WTC11 (cell line): ENCODE results near the gene CRAMP1. TPM values are rescaled to one million over a fixed set of nuclear protein-coding genes. Genes with fewer than 3 reads are reported as not detected.

Source experiments
- ATAC-seq: fragments of 200-7000 bp; cut with Tn5 transposase; 2 replicates; pipeline ENCODE4 v1.10.0; 2021; ENCODE audit warnings: mild to moderate bottlenecking, moderate library complexity
- CTCF ChIA-PET: fragments of 300-600 bp; sonication (Branson Sonifier 250); formaldehyde crosslinking; loops from one replicate; lab custom pipeline; 2021; ENCODE audit warnings: antibody characterized with exemption; lab: Charles Lee
- POLR2A ChIA-PET: fragments of 350-600 bp; sonication (Branson Sonifier 250); formaldehyde crosslinking; loops from one replicate; lab custom pipeline; 2021; ENCODE audit warnings: antibody characterized with exemption; lab: Charles Lee
- DNase-seq: peaks from one replicate; pipeline ENCODE4 v3.0.0; 2021; ENCODE audit warnings: low spot score
- H3K27ac Mint-ChIP-seq: 2 replicates; pipeline ENCODE4 v1.8.0; 2021; ENCODE audit warnings: mixed read lengths
- H3K27me3 Mint-ChIP-seq: 2 replicates; pipeline ENCODE4 v1.8.0; 2021; ENCODE audit warnings: low read depth, mild to moderate bottlenecking, moderate library complexity, mixed read lengths
- H3K36me3 Mint-ChIP-seq: 2 replicates; pipeline ENCODE4 v1.8.0; 2021; ENCODE audit warnings: mixed read lengths
- H3K4me1 Mint-ChIP-seq: 2 replicates; pipeline ENCODE4 v1.8.0; 2022; ENCODE audit warnings: mixed read lengths
- H3K4me3 Mint-ChIP-seq: 2 replicates; pipeline ENCODE4 v1.8.0; 2021; ENCODE audit warnings: mild to moderate bottlenecking, moderate library complexity, mixed read lengths
- H3K9me3 Mint-ChIP-seq: 2 replicates; pipeline ENCODE4 v1.8.0; 2021; ENCODE audit warnings: mixed read lengths
- AR ChIP-seq: fragments of 250-450 bp; sonication (Bioruptor Pico); IDR thresholded peaks from 2 replicates; pipeline ENCODE4 v1.9.0; 2021; ENCODE audit warnings: mild to moderate bottlenecking
- CTCF ChIP-seq: fragments of 200-600 bp; IDR thresholded peaks from 2 replicates; pipeline ENCODE4 v1.8.0; 2022; ENCODE audit warnings: antibody characterized with exemption
- ETV6 ChIP-seq: sonication (generic); formaldehyde crosslinking; IDR thresholded peaks from 2 replicates; pipeline ENCODE4 v1.8.1; 2022; ENCODE audit warnings: mild to moderate bottlenecking, missing genetic modification reagents
- GABPB1 ChIP-seq: sonication (generic); formaldehyde crosslinking; IDR thresholded peaks from 2 replicates; pipeline ENCODE4 v1.8.1; 2023; ENCODE audit warnings: mild to moderate bottlenecking, missing genetic modification reagents
- NFATC4 ChIP-seq: fragments of 250-450 bp; sonication (Bioruptor Pico); IDR thresholded peaks from 2 replicates; pipeline ENCODE4 v1.9.0; 2021; ENCODE audit warnings: mild to moderate bottlenecking
- RORB ChIP-seq: fragments of 250-450 bp; sonication (Bioruptor Pico); IDR thresholded peaks from 2 replicates; pipeline ENCODE4 v1.9.0; 2021; ENCODE audit warnings: mild to moderate bottlenecking
- TEAD1 ChIP-seq: sonication (generic); formaldehyde crosslinking; IDR thresholded peaks from 2 replicates; pipeline ENCODE4 v1.8.0; 2022; ENCODE audit warnings: mild to moderate bottlenecking, missing genetic modification reagents
- TEAD4 ChIP-seq: sonication (generic); formaldehyde crosslinking; IDR thresholded peaks from 2 replicates; pipeline ENCODE4 v1.8.0; 2022; ENCODE audit warnings: mild to moderate bottlenecking, missing genetic modification reagents
- ZNF232 ChIP-seq: sonication (generic); formaldehyde crosslinking; IDR thresholded peaks from 2 replicates; pipeline ENCODE4 v1.8.0; 2022; ENCODE audit warnings: mild to moderate bottlenecking, missing genetic modification reagents
- ZNF263 ChIP-seq: sonication (generic); formaldehyde crosslinking; IDR thresholded peaks from 2 replicates; pipeline ENCODE4 v1.8.1; 2022; ENCODE audit warnings: low read depth, mild to moderate bottlenecking, moderate library complexity, missing genetic modification reagents
- ZNF423 ChIP-seq: fragments of 250-450 bp; sonication (Bioruptor Pico); IDR thresholded peaks from 2 replicates; pipeline ENCODE4 v2.1.2; 2022; ENCODE audit warnings: mild to moderate bottlenecking, moderate library complexity
- ZNF671 ChIP-seq: fragments of 250-450 bp; sonication (Bioruptor Pico); IDR thresholded peaks from 2 replicates; pipeline ENCODE4 v1.8.0; 2021; ENCODE audit warnings: mild to moderate bottlenecking
- ZSCAN18 ChIP-seq: fragments of 250-450 bp; sonication (Bioruptor Pico); IDR thresholded peaks from 2 replicates; pipeline ENCODE4 v2.1.2; 2022; ENCODE audit warnings: mild to moderate bottlenecking, moderate library complexity
- total RNA-seq: library from RNA; stranded (reverse); gene quantifications from 3 replicates; pipeline ENCODE4 v1.2.3, GENCODE V29; 2021
- TF ChIP-seq, protein P1 (sequence below): fragments of 250-450 bp; sonication (Bioruptor Pico); IDR thresholded peaks from 2 replicates; pipeline ENCODE4 v1.9.0; 2021; ENCODE audit warnings: mild to moderate bottlenecking, borderline replicate concordance
- TF ChIP-seq, protein P2 (sequence below): sonication (generic); formaldehyde crosslinking; IDR thresholded peaks from 2 replicates; pipeline ENCODE4 v1.8.1; 2023; ENCODE audit warnings: mild to moderate bottlenecking, missing genetic modification reagents, moderate library complexity
- TF ChIP-seq, protein P3 (sequence below): sonication (generic); formaldehyde crosslinking; IDR thresholded peaks from 2 replicates; pipeline ENCODE4 v1.8.1; 2022; ENCODE audit warnings: mild to moderate bottlenecking, missing genetic modification reagents, moderate library complexity, borderline replicate concordance
- TF ChIP-seq, protein P4 (sequence below): sonication (generic); formaldehyde crosslinking; IDR thresholded peaks from 2 replicates; pipeline ENCODE4 v1.8.1; 2022; ENCODE audit warnings: missing genetic modification reagents, borderline replicate concordance

The CRAMP1 gene
- total RNA-seq, 1 experiment from 2014 or later: 27.4 TPM

- TF ChIP-seq, protein P1, sequence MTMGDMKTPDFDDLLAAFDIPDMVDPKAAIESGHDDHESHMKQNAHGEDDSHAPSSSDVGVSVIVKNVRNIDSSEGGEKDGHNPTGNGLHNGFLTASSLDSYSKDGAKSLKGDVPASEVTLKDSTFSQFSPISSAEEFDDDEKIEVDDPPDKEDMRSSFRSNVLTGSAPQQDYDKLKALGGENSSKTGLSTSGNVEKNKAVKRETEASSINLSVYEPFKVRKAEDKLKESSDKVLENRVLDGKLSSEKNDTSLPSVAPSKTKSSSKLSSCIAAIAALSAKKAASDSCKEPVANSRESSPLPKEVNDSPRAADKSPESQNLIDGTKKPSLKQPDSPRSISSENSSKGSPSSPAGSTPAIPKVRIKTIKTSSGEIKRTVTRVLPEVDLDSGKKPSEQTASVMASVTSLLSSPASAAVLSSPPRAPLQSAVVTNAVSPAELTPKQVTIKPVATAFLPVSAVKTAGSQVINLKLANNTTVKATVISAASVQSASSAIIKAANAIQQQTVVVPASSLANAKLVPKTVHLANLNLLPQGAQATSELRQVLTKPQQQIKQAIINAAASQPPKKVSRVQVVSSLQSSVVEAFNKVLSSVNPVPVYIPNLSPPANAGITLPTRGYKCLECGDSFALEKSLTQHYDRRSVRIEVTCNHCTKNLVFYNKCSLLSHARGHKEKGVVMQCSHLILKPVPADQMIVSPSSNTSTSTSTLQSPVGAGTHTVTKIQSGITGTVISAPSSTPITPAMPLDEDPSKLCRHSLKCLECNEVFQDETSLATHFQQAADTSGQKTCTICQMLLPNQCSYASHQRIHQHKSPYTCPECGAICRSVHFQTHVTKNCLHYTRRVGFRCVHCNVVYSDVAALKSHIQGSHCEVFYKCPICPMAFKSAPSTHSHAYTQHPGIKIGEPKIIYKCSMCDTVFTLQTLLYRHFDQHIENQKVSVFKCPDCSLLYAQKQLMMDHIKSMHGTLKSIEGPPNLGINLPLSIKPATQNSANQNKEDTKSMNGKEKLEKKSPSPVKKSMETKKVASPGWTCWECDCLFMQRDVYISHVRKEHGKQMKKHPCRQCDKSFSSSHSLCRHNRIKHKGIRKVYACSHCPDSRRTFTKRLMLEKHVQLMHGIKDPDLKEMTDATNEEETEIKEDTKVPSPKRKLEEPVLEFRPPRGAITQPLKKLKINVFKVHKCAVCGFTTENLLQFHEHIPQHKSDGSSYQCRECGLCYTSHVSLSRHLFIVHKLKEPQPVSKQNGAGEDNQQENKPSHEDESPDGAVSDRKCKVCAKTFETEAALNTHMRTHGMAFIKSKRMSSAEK: no peak
- no peak for TF ChIP-seq ETV6 (CRISPR knock-in tag)
- TF ChIP-seq, protein P2, sequence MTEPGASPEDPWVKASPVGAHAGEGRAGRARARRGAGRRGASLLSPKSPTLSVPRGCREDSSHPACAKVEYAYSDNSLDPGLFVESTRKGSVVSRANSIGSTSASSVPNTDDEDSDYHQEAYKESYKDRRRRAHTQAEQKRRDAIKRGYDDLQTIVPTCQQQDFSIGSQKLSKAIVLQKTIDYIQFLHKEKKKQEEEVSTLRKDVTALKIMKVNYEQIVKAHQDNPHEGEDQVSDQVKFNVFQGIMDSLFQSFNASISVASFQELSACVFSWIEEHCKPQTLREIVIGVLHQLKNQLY (CRISPR knock-in tag): no peak
- TF ChIP-seq TEAD4 (CRISPR knock-in tag): no peak
- no peak for TF ChIP-seq ZNF232 (CRISPR knock-in tag)
- no peak for TF ChIP-seq TEAD1
- TF ChIP-seq, protein P3, sequence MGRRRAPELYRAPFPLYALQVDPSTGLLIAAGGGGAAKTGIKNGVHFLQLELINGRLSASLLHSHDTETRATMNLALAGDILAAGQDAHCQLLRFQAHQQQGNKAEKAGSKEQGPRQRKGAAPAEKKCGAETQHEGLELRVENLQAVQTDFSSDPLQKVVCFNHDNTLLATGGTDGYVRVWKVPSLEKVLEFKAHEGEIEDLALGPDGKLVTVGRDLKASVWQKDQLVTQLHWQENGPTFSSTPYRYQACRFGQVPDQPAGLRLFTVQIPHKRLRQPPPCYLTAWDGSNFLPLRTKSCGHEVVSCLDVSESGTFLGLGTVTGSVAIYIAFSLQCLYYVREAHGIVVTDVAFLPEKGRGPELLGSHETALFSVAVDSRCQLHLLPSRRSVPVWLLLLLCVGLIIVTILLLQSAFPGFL (CRISPR knock-in tag): no peak
Measured at GRCh38 chr16:1638757-1639156, 26.6 kb downstream of the CRAMP1 start (continued).

GRCh38 chr16:1639282-1639681 is 27.1 kb downstream of the CRAMP1 start:
- Mint-ChIP-seq H3K4me1 (no peaks in the 10 kb centered on the region), H3K27ac (no peak overlapping the region; the same call in 1 of the 2 replicates), H3K4me3 (no peak overlapping the region), H3K27me3 (no peaks in the 10 kb centered on the region), H3K36me3 (peaks cover 52% of the 10 kb centered on the region), H3K9me3 (no peaks in the 10 kb centered on the region)
- TF ChIP-seq NFATC4 (no peak), RORB (CRISPR knock-in tag) (no peak), GABPB1 (CRISPR knock-in tag) (no peak), AR (CRISPR knock-in tag) (no peak), ZNF263 (no peak), CTCF (no peak), ZNF671 (CRISPR knock-in tag) (no peak), ZNF423 (CRISPR knock-in tag) (no peak), ZSCAN18 (CRISPR knock-in tag) (no peak)
- TF ChIP-seq, protein P2 (CRISPR knock-in tag): no peak
- TF ChIP-seq, protein P4, sequence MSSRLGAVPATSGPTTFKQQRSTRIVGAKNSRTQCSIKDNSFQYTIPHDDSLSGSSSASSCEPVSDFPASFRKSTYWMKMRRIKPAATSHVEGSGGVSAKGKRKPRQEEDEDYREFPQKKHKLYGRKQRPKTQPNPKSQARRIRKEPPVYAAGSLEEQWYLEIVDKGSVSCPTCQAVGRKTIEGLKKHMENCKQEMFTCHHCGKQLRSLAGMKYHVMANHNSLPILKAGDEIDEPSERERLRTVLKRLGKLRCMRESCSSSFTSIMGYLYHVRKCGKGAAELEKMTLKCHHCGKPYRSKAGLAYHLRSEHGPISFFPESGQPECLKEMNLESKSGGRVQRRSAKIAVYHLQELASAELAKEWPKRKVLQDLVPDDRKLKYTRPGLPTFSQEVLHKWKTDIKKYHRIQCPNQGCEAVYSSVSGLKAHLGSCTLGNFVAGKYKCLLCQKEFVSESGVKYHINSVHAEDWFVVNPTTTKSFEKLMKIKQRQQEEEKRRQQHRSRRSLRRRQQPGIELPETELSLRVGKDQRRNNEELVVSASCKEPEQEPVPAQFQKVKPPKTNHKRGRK (CRISPR knock-in tag): no peak
- TF ChIP-seq, protein P1: no peak
- POLR2A ChIA-PET: no interaction called here
- ATAC-seq (no peak), DNase-seq (no peak)
- CTCF ChIA-PET: no interaction called here
